ENCODE data around the gene TMEM240.

DNA sequence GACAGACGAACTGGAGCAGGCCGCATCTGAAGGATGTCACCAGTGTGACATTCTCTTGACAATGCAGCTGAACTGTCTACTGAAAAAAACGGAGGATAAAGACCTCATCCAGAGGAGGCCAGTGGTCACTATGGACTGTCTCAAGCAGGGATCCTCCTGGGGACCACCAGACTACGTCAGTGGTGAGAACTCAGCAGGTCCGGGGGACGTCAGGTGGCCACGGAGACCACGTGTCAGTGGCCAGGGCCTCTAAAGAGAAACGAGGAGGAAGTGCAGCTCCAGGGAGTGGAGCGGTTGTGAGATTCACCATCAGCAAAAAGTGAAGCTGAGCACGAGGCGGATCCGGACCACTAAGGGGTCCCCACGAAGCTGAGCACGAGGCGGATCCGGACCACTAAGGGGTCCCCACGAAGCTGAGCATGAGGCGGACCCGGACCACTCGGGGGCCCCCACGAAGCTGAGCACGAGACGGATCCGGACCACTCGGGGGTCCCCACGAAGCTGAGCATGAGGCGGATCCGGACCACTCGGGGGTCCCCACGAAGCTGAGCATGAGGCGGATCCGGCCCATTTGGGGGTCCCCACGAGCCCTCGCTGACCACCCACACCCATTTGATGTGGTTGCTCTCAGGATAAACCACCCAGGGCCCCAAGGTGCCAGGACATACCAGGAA lies 13.5 kb upstream of the TMEM240 start:
- TF ChIP-seq POLR2A (IDR thresholded peaks at IDR 0.05) (no peak), POLR2AphosphoS5 (IDR thresholded peaks at IDR 0.05) (peak in 2 of 3 donors; percentile 12 to 18)
- TF ChIP-seq, protein P1, sequence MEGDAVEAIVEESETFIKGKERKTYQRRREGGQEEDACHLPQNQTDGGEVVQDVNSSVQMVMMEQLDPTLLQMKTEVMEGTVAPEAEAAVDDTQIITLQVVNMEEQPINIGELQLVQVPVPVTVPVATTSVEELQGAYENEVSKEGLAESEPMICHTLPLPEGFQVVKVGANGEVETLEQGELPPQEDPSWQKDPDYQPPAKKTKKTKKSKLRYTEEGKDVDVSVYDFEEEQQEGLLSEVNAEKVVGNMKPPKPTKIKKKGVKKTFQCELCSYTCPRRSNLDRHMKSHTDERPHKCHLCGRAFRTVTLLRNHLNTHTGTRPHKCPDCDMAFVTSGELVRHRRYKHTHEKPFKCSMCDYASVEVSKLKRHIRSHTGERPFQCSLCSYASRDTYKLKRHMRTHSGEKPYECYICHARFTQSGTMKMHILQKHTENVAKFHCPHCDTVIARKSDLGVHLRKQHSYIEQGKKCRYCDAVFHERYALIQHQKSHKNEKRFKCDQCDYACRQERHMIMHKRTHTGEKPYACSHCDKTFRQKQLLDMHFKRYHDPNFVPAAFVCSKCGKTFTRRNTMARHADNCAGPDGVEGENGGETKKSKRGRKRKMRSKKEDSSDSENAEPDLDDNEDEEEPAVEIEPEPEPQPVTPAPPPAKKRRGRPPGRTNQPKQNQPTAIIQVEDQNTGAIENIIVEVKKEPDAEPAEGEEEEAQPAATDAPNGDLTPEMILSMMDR (IDR thresholded peaks at IDR 0.05 in 8 of 11, conservative IDR thresholded peaks at IDR 0.05 in 3 of 11), result no peak

Measured in spleen (tissue), 7 donors.